Measurements from ENCODE around the gene ESRP2. TPM values are rescaled to one million over a fixed set of nuclear protein-coding genes. Genes with fewer than 3 reads are reported as not detected.

ESRP2 gene
- total RNA-seq, result under 0.01 and 0.53 TPM in 2 replicates

DNA sequence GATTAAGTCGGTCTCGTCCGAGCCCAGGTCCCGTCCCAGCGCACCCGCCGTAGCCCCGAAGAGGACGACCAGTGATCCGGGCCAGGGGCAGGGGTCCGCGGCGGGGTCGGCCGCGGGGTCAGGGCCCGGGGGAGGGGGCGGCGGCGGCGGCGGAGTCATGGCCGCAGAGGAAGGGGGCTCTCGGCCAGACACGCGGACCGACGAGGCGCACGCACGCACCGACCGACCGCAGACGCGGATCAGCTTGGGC, at the start of gene ESRP2:
TSS of gene ESRP2 (minus strand) at position 241 of the 250 bp plus-strand sequence. CDS start at position 159, 82 bp downstream.

GRCh38 chr16:68264128-68265077, 28.5 kb upstream of the ESRP2 start, which contains the start of gene SLC7A6:
SLC7A6 (plus strand) TSS chr16:68264526; CDS start chr16:68274727, 10,201 bp downstream.

DNA sequence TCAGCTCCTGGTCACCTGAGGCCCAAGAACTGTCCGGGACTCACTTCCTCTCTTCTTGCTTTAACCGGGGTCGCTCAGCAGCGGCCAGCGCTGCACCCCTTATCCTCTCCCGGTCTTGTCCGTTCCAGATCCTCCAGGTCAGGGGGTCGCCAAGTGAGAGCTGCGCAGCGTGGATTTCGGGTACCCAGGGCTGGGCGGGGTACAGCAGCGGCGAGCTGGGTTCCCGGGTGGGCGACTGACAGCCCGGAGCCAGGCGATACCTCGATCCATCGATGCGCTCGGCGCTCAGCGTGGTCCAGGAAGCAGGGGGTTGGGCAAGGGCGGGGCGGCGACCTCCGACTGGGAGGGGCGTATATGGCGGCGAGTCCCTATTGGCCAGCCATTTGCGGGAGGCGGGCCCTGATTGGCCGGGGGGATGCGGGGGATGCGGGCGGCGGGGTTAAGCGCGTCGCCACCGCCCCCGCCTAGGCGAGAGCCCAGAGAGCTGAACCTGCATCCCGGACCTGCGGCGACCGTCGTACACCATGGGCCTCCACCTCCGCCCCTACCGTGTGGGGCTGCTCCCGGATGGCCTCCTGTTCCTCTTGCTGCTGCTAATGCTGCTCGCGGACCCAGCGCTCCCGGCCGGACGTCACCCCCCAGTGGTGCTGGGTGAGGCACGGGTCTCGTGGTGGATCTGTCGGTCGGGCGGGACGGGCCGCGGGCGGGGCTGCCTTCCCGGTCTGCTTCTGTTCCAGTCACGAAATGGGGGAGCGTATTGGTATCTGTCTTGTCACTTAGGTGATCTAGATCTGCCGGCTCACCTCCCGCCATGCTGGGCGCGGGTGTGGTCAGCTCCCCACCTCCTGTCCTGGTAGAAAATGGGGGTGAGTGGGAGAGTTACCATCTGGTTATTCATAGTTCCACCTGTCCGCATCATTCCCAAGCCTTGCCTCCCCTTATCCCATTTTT, 9.3 kb upstream of the ESRP2 start, which contains the start of gene PLA2G15:
TSS of gene PLA2G15 (plus strand) at position 471 of the 951 bp plus-strand sequence. CDS start at position 525, 54 bp downstream.

Other genes starting within 250 kb of the ESRP2 start
- not detected in 2 replicates for gene DPEP2, start 236.6 kb downstream of the ESRP2 start, total RNA-seq
- not detected in 2 replicates for gene DPEP2NB, start 220.2 kb downstream of the ESRP2 start, total RNA-seq
- 3.5 and 5.2 TPM in 2 replicates for gene DDX28, start 212.9 kb downstream of the ESRP2 start, total RNA-seq
- gene DUS2, start 212.8 kb downstream of the ESRP2 start, total RNA-seq, result 23.1 and 26.8 TPM in 2 replicates
- 9.7 and 9.8 TPM in 2 replicates for gene NFATC3, start 150.8 kb downstream of the ESRP2 start, total RNA-seq
- gene PLA2G15, start 9.2 kb upstream of the ESRP2 start, total RNA-seq, result 34.6 and 41.8 TPM in 2 replicates
- 17.4 and 21.9 TPM in 2 replicates for gene SLC7A6, start 28.4 kb upstream of the ESRP2 start, total RNA-seq
- 9.8 and 11.5 TPM in 2 replicates for gene SLC7A6OS, start 74.8 kb upstream of the ESRP2 start, total RNA-seq
- 79.0 and 87.9 TPM in 2 replicates for gene PRMT7, start 74.9 kb upstream of the ESRP2 start, total RNA-seq
- gene SMPD3, start 212.4 kb upstream of the ESRP2 start, total RNA-seq, result 0.18 and 0.58 TPM in 2 replicates